PFSK-1 (cell line): ENCODE measurements around the gene CPHXL2. TPM values are rescaled to one million over a fixed set of nuclear protein-coding genes. Genes with fewer than 3 reads are reported as not detected.

Experiments used
- FOXP2 ChIP-seq: optimal IDR thresholded peaks from 2 replicates; pipeline ENCODE3; 2011; ENCODE audit warnings: borderline replicate concordance, control low read depth, inconsistent platforms; ENCODE audit not compliant: insufficient read depth; ENCODE audit errors: extremely low read length, extremely low read depth
- POLR2AphosphoS5 ChIP-seq: IDR thresholded peaks from 2 replicates; pipeline ENCODE4 v1.6.1; 2012; ENCODE audit warnings: low read depth, mild to moderate bottlenecking, control low read depth, low read length, moderate library complexity
- SIN3A ChIP-seq: IDR thresholded peaks from 2 replicates; pipeline ENCODE4 v1.6.1; 2012; ENCODE audit warnings: mild to moderate bottlenecking, low read length, moderate library complexity, borderline replicate concordance; ENCODE audit not compliant: insufficient read depth
- TAF1 ChIP-seq: IDR thresholded peaks from 2 replicates; pipeline ENCODE4 v1.6.1; 2012; ENCODE audit warnings: low read length, control low read depth, borderline replicate concordance; ENCODE audit not compliant: insufficient read depth
- polyA plus RNA-seq: library from polyadenylated mRNA; unstranded; fragments of >200 nt; gene quantifications from one replicate; pipeline ENCODE4 v1.2.1, GENCODE V29; 2012; ENCODE audit warnings: low read depth, missing spikeins; ENCODE audit not compliant: insufficient read length
- TF ChIP-seq, protein P1 (sequence below), 2 experiments: IDR thresholded peaks; 2 replicates each; pipeline versions ENCODE4 v1.6.1 to v1.8.0; 2011 to 2012; ENCODE audit warnings: low read depth in 2 of 2, low read length in 2 of 2, control low read depth in 1 of 2, inconsistent platforms in 1 of 2, mild to moderate bottlenecking in 1 of 2, moderate library complexity in 1 of 2; ENCODE audit not compliant: insufficient read depth in 1 of 2

Gene CPHXL2
- polyA plus RNA-seq, result not detected

DNA sequence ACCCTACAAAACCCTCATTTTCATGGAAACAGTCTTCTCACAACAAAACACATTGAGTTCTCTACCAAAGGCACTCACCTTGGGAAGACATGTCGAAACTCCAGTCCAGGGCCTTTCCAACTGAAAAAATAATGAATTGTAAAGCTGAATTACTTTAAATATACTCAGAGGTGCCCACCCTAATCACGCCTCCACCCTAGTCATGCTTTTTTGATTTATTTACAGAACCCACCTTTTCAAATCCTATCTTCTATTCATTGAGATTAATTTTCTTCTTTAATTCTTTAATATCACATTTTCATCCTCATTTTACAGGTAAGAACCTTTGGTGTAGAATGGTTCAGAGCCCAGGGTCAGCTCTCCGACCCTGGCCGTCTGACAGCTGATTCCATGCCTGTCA, at the start of gene CPHXL2:
Gene CPHXL2, minus strand, starts transcription at position 101 of the 400 bp plus-strand sequence. Its CDS starts 10 bp downstream, at position 91.
- TF ChIP-seq, protein P1, sequence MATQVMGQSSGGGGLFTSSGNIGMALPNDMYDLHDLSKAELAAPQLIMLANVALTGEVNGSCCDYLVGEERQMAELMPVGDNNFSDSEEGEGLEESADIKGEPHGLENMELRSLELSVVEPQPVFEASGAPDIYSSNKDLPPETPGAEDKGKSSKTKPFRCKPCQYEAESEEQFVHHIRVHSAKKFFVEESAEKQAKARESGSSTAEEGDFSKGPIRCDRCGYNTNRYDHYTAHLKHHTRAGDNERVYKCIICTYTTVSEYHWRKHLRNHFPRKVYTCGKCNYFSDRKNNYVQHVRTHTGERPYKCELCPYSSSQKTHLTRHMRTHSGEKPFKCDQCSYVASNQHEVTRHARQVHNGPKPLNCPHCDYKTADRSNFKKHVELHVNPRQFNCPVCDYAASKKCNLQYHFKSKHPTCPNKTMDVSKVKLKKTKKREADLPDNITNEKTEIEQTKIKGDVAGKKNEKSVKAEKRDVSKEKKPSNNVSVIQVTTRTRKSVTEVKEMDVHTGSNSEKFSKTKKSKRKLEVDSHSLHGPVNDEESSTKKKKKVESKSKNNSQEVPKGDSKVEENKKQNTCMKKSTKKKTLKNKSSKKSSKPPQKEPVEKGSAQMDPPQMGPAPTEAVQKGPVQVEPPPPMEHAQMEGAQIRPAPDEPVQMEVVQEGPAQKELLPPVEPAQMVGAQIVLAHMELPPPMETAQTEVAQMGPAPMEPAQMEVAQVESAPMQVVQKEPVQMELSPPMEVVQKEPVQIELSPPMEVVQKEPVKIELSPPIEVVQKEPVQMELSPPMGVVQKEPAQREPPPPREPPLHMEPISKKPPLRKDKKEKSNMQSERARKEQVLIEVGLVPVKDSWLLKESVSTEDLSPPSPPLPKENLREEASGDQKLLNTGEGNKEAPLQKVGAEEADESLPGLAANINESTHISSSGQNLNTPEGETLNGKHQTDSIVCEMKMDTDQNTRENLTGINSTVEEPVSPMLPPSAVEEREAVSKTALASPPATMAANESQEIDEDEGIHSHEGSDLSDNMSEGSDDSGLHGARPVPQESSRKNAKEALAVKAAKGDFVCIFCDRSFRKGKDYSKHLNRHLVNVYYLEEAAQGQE (IDR thresholded peaks at IDR 0.05; ENCODE audit: insufficient read depth in 1 of 2, low read depth in 2 of 2, low read length in 2 of 2), result no peak
- no peak for TF ChIP-seq SIN3A
- no peak for TF ChIP-seq FOXP2
- no peak for TF ChIP-seq POLR2AphosphoS5
- TF ChIP-seq TAF1, result no peak

DNA sequence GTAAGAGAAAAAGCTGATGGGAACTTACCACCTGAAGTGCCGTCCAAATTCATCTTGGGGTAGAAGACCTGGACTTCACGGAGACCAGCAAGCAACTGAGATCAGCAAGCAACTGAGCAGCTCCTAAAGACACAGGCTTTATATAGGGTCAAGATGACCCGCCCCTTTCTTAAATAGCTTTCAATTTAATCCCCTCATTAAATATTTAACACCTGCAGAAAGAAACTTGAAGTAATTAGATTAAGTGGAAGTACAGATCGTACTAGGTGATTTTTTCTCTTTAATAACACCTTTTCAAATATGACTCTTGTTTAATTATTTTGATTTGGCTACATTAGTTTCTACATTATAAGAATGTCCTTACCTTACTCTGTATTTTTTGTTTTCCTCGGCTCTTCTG, 49.6 kb upstream of the CPHXL2 start, which contains the start of gene CPHXL:
Gene CPHXL, minus strand, starts transcription at position 101 of the 400 bp plus-strand sequence. Its CDS starts 48 bp downstream, at position 53.
- no peak for TF ChIP-seq SIN3A
- TF ChIP-seq POLR2AphosphoS5, result no peak

DNA sequence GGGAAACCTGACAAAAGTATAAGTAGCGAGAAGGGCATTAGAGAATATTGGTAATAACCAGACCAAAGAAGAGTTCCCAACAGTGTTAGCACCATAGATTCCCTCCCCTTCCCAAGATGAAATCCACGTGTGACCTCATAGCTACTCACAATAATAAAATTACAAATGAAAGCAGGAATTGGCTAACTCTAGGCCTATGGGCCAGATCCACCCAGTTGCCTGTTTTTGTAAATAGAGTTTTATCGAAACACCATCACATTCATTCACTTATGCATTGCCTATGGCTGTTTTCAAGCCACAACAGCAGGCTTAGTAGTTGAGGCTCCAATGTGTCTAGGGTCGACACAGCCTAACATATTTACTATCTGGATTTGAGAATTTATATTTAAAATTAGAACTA, 41.6 kb upstream of the CPHXL2 start:
- TF ChIP-seq FOXP2 (no peak), POLR2AphosphoS5 (no peak), SIN3A (no peak), TAF1 (no peak)
- TF ChIP-seq, protein P1 (IDR thresholded peaks at IDR 0.05; ENCODE audit: insufficient read depth in 1 of 2, low read depth in 2 of 2, low read length in 2 of 2), result no peak

DNA sequence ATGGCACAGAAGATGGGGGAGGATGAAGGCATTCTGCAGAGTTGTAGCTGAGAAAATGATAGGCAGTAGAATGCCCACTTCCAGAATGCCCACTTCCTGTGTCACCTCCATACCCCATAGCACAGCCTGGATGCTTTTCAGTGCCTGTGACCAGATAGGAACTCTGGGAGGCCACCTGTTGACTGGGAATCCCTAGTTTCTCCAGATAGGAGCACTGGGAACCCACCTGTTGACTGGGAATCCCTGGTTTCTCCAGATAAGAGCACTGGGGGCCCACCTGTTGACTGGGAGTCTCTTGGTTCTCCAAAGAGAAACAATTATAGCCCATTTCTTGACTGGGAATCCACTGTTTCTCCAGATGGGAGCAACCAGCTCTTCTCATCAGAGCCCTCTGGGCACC, 37.9 kb upstream of the CPHXL2 start:
- TF ChIP-seq FOXP2, result no peak
- no peak for TF ChIP-seq SIN3A
- TF ChIP-seq TAF1, result no peak
- TF ChIP-seq, protein P1 (IDR thresholded peaks at IDR 0.05; ENCODE audit: insufficient read depth in 1 of 2, low read depth in 2 of 2, low read length in 2 of 2), result no peak
- TF ChIP-seq POLR2AphosphoS5, result no peak

DNA sequence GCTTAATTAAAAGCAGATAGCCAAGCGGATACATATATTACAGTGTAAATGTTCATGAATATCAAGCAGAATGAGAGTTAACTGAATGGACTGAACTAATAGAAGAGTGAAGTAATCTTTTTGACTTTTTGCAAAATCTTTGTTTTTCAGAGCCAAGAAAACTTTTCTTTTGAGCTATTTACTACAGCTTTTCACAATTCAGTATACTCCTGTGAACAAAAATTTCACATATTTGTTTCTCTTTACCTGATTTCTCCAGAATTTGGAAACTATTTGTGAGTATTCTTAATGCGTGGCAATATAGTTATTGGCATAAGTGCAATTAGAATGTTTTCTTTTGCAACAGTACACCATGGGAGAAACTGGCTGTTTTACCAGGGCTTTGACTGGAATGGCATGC, 33.5 kb upstream of the CPHXL2 start:
- TF ChIP-seq FOXP2 (no peak), POLR2AphosphoS5 (no peak), TAF1 (no peak), SIN3A (no peak)
- TF ChIP-seq, protein P1 (IDR thresholded peaks at IDR 0.05; ENCODE audit: insufficient read depth in 1 of 2, low read depth in 2 of 2, low read length in 2 of 2), result no peak
